G401 (cell line): ENCODE results near the gene DIPK1A. TPM values are rescaled to one million over a fixed set of nuclear protein-coding genes. Genes with fewer than 3 reads are reported as not detected.

Experiments used
- DNase-seq: peaks from one replicate; pipeline ENCODE4 v3.0.0-alpha.2; 2015; ENCODE audit warnings: low spot score
- in situ Hi-C: cut with HindIII; loops from 2 replicates; pipeline ENCODE4 v1.10.0; 2016; ENCODE audit warnings: low sequenced_read_pairs, mixed read lengths
- total RNA-seq: library from RNA; depleted of rRNA; stranded (reverse); fragments of >200 nt; shearing (Covaris generic); gene quantifications from 2 replicates; pipeline ENCODE4 v1.2.3, GENCODE V29; 2014

The DIPK1A gene
- total RNA-seq, 1 experiment from 2014 or later, result 4.2 TPM

DNA sequence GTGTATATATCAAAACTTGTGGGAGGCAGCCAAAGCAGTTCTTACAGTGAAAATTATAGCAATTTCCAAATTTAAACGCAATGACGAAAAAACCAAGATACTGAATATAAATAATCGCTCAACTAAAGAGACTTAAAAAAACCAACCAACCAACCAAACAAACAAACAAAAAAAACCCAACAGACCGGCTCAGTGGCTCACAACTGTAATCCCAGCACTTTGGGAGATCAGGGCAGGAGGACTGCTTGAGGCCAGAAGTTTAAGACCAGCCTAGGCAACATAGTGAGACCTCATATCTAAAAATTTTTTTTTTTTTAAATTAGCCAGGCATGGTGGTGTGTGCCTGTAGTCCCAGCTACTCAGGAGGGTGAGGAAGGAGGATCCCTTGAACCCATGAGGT, 106.0 kb downstream of the DIPK1A start:
- no peak for DNase-seq
- in situ Hi-C loops, result no loop called here

DNA sequence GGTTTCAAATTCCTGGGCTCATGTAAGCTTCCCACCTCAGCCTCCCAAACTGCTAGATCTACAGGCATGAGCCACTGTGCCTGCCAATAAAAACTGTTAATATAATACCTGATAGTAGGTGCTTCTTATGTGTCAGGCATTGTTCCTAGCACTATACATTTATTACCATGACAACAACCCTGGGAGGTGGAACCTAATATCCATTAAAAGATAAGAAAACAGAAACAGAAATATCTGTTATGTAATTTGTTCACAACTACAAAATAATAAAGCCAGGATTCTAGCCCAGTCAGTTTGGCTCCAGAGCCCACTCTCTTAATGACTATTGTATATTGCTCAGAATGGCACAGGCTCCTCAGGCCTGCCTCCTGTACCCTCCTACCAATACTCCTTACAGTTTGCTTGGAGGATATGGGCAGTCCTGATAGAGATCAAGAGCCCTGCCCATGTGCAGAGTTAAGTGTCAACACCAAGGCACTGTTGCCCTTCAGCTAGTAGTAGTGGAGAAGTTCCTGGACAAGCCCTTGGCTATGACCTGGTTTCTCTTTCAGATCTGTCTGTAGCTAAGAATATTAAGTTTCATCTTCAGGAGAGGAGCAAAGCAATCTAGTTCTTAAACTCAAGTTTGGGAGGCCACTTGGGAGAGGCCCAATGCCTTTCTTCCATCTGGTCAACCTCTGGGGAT, 107.0 kb downstream of the DIPK1A start:
- DNase-seq, result no peak
- in situ Hi-C loops, result no loop called here

- DNase-seq, result no peak
- in situ Hi-C loops, result no loop called here
Observed at GRCh38 chr1:92853299-92853698, 108.0 kb downstream of the DIPK1A start.

GRCh38 chr1:92851729-92852128, 109.5 kb downstream of the DIPK1A start:
- in situ Hi-C loops, result no loop called here
- no peak for DNase-seq

DNA sequence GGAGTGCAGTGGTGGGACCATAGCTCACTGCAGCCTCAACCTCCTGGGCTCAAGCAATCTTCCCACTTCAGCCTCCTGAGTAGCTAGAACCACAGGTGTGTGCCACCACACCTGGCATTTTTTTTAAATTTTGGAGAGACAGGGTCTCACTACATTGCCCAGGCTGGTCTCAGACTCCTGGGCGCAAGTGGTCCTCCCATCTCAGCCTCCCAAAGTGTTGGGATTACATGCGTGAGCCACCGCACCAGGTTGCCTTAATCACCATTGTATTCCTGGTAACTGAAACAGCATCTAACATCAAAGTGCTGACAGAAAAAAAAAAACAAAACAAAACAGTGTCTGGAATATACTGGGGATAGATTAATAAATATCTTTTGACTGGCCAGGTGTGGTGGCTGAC, 111.2 kb downstream of the DIPK1A start:
- no peak for DNase-seq
- in situ Hi-C loops, result no loop called here

DNA sequence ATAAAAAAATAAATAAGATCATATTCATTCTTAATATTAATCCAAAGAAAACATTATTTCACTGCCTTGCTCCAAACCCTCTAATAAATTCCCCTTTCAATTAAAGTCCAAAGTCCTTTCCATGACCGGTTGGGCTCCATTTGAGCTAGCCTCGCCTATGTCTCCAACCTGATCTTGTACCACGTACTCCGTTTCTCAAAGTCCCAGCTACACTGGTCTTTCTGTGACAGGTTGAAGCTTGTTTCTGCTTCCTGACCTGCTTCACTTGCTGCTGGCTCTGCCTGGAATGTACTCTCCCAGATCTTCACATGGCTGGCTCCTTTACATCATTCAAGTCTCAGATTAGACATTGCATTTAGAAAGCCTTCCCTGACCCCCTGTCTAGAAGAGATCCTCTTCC, 113.1 kb downstream of the DIPK1A start:
- in situ Hi-C loops, result no loop called here
- no peak for DNase-seq

- in situ Hi-C loops, result no loop called here
- DNase-seq, result no peak
Observed at GRCh38 chr1:92845908-92846307, 115.4 kb downstream of the DIPK1A start.

- DNase-seq, result no peak
- in situ Hi-C loops, result no loop called here
Observed at GRCh38 chr1:92844439-92844838, 116.8 kb downstream of the DIPK1A start.

- in situ Hi-C loops, result no loop called here
- no peak for DNase-seq
Observed at GRCh38 chr1:92843429-92844352, 117.6 kb downstream of the DIPK1A start.

DNA sequence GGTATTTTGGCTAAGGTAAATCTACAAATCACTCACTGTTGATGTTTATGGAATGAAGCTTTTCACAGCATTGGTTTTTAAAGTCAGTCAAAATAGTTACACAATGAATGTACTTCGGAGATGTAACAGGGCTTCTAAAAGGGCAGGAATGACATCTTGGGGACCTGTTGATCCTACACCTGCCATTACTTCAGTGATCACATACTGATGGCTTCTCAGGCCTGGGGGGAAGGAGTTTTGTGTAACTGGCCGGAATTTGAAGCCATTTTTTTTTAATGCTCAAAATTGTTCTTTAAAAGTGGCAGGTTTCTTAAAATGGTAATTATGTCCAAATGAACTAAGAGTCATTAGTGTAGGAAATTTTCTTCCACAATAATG, 118.2 kb downstream of the DIPK1A start:
- in situ Hi-C loops, result no loop called here
- DNase-seq, result no peak

- in situ Hi-C loops, result no loop called here
- no peak for DNase-seq
Observed at GRCh38 chr1:92842082-92843045, 118.9 kb downstream of the DIPK1A start.

DNA sequence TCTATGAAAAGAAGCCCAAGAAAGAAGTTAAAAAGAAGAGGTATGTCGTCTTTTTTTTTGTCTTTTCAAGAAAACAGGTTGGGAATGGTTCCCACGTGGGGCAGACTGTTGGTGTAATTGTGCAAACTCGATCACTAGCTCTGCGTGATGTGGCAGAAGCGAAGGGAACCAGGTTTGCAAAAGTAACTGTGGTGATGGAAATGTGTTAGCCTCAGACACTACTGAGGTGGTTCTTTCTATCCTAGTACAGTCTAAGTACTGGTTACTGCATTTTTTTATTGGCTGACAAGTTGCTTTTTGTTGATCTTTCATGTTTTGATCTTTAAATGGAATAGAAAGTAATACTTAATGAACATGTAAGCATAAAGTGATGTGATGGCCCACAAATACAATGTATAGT, 120.7 kb downstream of the DIPK1A start:
- no peak for DNase-seq
- in situ Hi-C loops, result no loop called here

GRCh38 chr1:92839442-92839841, 121.8 kb downstream of the DIPK1A start:
- in situ Hi-C loops, result no loop called here
- no peak for DNase-seq

GRCh38 chr1:92838519-92838918, 122.7 kb downstream of the DIPK1A start:
- in situ Hi-C loops, result no loop called here
- no peak for DNase-seq

- in situ Hi-C loops, result no loop called here
- no peak for DNase-seq
Observed at GRCh38 chr1:92837062-92837461, 124.2 kb downstream of the DIPK1A start.

DNA sequence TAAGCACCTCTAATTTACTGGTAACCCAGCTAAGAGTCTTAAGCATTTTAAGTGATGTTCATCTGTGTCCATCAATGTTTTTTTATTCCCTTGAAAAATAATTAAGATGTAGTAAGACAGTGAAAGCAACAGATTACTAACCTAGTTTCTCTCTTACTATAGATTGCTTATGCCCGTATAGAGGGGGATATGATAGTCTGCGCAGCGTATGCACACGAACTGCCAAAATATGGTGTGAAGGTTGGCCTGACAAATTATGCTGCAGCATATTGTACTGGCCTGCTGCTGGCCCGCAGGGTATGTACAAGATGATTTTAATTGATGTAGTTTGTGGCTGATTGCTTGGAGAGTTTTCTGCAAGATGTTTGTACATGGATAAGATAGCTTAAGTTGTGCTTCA, 126.6 kb downstream of the DIPK1A start:
- no peak for DNase-seq
- in situ Hi-C loops, result no loop called here

GRCh38 chr1:92833840-92834239, 127.4 kb downstream of the DIPK1A start:
- no peak for DNase-seq
- in situ Hi-C loops, result no loop called here

- no peak for DNase-seq
- in situ Hi-C loops, result no loop called here
Observed at GRCh38 chr1:92832537-92833114, 128.6 kb downstream of the DIPK1A start.
